DMS79 (cell line): ENCODE data around the gene TREX2.

Experiments used
- DNase-seq: peaks from one replicate; lab custom pipeline; 2025; lab: John Stamatoyannopoulos, UW

TREX2 gene

GRCh38 chrX:153475751-153476281, 30.0 kb upstream of the TREX2 start:
- no peak for DNase-seq

GRCh38 chrX:153475271-153475670, 29.4 kb upstream of the TREX2 start:
- DNase-seq, result no peak

DNA sequence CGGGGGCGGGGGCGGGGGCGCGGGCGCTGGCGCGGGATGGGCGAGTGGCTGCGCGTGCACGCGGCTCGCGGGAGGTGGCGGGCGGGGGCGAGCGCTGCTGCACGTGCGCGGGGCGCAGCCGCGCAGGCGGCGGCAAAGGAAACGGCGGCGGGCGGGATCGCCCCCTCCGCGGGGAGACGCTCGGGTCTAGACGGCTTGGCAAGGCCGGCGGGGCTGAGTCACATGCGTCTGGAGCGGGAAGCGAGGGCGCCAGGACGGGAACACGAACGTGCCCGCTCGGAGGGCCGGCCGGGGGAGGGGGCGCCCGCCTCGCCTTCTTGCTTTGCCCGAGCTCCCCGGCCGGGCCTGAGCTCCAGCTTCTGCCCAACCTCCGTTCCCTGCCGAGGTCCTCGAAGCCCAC, 28.9 kb upstream of the TREX2 start:
- DNase-seq, result no peak

- DNase-seq, result no peak
These were observed 28.4 kb upstream of the TREX2 start for GRCh38 chrX:153474266-153474665.

DNA sequence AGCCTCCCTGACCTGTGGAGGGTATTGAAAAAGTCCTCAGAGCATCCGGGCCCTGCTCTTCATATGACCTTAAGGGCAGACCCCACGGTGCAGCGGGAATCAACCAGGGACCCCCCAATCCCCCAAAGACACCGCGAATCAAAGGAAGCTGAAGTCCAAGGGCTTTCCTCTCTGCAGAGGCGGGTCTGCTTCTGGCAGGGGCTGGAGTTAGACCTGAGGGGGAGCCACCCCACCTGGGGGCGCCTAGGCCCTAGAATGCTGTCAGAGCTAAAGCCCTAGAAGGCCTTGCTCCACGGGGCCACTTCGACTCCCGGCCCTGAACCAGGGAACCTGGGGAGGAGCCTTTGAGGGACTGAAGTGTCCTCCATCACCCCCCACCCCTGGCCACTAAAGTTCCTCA, 27.3 kb upstream of the TREX2 start:
- no peak for DNase-seq

DNA sequence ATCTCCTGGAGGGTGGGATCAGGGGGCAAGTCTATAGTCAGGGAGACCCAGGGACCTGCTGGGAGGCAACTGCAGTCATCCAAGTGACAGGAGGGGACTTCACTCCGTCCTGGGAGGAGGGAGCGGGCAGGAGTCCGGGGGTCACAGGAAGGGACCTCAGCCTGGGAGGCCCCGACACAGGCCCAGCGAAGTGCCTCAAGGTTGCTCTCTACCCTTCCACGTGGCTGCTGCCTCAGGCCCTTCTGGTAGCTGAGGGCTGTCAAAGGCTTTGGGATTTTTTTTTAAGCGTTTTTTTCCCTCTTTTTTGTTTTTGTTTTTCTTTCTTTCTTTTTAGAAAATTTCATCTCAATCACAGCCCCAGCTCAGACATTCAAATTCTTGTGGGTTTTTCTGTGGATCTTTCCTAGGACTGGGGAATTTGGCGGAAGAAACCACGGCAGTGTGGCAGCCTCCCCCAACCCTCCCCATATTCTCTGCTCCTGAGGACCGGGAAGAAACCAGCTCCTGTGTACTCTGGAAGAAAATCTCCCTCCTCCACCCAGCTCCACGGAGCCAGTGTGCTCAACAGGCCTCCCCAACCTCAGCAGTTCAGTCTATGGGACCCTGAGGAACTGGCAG, 25.9 kb upstream of the TREX2 start:
- no peak for DNase-seq

- DNase-seq, result peak; percentile 66
These were observed 24.8 kb upstream of the TREX2 start, which contains the start of gene HAUS7 for GRCh38 chrX:153470411-153471363. HAUS7 (minus strand) TSS chrX:153470576; CDS start chrX:153470557, 19 bp downstream.

DNA sequence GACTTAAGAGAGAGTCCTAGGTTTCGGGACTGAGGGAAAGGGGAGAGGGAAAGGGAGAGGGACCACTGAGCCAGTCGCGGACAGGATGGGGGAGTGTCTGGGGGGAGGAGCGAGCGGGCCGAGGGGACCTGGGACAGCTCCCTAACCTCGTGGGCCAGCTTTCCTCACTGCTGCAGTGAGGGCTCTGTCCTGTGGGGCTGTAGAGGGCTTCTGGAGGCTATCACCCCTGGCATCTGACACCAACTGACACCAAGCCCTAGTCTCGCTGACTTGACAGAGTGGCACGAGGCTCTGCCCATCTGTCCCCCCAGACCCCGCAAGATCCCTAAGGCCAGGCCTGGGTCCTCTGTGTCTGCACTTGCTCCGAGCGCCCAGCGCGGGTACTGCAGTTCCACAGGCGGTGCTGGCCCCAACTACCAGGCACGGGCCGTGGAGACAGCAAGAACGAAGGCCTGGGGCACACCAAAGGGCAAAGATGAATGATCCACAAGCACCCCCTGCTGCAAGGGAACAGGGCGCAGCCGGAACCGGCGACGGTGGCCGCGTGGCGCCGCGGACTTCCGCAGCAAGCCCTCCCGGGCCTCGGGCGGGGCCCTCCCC, 24.1 kb upstream of the TREX2 start:
- no peak for DNase-seq

- no peak for DNase-seq
These were observed 22.2 kb upstream of the TREX2 start for GRCh38 chrX:153468008-153468580.

DNA sequence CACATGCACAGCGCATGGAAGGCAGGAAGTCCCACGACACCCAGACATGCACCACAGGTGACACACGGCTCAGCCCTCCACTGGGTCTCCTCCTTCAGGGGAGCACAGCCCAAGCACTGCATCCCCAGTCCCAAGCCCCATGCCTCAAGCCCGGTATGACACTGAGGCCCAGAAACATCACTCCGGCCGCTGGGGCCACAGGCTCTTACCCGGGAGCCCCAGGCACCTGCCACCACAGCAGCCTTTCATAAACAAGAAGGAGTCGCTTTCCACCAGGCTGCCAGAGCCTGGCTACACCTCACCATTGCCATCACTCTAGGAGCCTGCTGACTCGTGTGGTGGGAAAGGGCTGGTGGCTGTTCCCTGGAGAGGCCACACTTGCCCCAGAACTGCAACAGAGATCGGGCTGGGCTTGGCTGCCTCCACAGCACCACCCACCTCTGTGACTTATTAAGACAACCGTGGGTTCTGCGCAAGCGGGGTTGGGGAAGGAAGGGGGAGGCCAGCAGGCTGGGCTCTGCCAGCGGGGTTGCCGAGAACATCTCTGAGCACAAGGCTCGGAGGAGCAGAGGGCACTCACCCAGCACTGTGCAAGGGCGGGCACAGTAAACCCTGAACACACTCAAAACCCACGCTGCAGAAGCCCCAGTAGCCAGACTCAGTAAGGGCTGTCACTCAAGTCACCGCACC, 20.0 kb upstream of the TREX2 start:
- DNase-seq, result no peak

DNA sequence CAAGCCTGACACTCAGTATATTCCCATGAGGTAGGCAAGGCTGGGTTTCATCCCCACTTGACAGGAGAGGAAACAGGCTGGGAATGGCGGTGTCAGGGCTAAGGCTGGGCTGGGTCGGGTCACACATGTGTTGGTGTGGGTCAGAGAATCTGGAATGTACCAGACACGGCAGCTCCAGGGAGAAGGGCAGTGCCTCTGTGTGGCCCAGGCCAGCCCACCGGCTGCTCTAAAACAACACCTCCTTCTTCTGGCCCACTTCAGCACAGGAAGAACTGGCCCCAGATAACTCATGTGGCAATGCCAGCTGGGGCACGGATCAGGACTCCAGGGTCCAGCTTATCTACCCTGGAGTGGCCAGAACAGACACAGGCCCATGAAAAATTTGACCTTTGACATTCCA, 18.3 kb upstream of the TREX2 start:
- no peak for DNase-seq

GRCh38 chrX:153463556-153463955, 17.7 kb upstream of the TREX2 start:
- DNase-seq, result no peak

GRCh38 chrX:153463031-153463430, 17.2 kb upstream of the TREX2 start:
- DNase-seq, result no peak

DNA sequence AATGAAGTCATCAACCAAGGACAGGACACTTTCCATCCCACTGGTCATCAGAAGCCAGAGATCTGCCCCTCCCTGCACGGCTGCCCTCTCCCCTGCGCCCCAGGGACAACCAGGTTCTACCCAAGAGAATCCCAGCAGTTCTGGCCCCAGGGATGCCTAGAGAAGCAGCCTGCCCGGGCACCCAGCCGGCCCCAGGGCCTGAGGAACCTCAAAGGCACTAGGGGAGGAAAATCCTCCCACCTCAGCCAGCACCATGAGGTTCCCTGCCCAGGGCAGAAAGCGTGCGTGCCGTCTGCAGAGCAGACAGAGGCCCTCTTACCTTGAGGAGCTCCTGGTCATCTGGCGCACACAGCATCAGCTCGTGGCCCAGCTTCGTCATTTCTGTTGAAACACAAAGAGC, 16.4 kb upstream of the TREX2 start:
- DNase-seq, result no peak

DNA sequence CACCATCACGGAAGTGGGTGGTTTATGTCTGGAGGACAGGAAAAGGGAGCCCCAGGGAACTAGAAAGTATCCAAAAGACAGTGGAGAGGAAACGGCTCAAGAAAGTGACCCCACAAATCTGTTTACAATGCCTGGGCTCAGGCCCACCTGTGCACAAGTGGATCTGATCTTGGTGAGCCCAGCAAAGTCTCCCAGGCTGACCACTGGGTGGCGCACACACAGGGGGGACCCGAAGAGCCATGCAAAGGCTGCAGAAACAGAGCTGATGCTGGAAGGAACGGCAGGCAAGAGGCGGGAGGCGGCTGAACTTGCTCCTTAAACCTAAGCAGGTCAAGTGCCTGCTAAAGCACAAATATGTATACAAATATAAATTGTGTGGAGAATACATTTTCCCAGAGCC, 15.0 kb upstream of the TREX2 start:
- DNase-seq, result no peak

- no peak for DNase-seq
These were observed 14.1 kb upstream of the TREX2 start for GRCh38 chrX:153459986-153460385.

DNA sequence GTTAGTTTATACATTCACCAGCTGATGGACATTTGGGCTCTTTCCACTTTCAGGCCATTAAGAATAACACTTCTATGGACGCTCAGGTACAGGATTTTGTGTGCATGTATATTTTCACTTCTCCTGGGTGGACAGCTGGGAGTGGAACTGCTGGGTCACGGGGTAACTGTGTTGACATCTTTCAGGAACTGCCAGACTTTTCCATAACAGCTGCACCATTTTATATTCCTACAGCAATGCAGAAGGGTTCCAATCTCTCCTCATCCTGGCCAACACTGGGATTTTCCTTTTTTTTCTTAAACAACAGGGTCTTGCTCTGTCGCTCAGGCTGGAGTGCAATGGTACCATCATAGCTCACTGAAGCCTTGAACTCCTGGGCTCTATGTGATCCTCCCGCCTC, 12.6 kb upstream of the TREX2 start:
- no peak for DNase-seq

DNA sequence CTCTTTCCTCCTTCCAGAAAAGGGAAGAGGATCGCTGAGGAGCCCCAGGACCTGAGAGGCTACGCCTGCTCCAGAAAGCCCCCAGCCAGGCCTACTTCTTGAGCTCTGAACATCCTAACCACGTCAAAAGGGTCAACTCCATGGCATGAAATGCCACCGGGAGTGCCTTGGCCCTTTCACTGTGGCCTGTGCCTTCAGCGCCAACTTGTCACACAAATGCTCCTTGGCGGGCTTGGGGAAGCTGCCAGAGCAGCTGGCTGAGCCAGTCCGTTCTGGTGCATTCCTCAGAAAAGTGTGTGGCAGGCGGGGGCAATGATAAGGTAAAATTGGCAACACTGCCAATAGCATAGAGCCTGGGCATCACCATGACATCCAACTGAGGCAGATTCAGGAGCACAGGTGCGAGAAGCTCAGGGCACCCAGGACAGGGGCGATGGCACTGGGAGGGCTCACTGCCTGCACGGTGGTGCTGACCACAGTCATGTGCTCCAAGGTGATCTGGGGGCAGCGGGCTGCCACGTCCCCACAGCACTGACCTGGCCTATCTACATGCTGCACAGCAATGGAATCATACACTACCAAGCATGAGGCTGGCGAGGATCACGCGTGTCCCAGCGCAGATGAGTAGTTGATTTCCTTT, 12.1 kb upstream of the TREX2 start:
- DNase-seq, result no peak

DNA sequence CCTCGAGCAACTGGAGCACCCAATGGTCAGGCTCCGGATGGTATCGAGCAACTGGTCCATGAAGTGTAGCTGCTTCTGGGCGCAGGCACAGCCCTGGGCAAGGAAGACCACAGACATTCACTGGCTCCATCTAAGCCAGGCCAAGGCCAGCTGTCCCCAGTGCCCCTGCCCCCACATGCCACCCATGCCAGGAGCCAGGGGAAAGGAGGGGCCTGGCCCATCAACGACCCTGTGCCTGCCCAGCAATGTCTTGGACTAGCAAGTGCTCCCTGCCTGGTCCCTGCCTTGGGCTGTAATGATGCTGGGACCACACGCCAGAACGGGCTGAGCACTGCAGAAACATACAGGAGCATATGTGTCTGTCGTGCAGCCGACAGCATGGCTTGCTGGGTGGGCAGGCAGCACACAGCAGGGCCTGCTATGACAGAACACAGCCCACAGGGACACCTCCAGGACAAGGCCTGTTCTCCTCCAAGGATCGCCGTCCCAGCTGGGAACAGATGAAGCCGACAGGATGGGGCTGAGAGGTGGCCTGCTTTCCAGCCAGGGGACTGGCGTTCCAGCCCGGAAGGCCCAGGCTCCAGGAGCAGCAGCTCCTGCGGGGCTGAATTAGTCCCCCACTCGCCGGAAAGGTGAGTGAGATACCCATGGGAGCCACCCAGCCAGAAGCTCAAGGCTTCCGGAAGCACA, 11.4 kb upstream of the TREX2 start:
- DNase-seq, result no peak

- no peak for DNase-seq
These were observed 10.8 kb upstream of the TREX2 start for GRCh38 chrX:153456704-153457103.

DNA sequence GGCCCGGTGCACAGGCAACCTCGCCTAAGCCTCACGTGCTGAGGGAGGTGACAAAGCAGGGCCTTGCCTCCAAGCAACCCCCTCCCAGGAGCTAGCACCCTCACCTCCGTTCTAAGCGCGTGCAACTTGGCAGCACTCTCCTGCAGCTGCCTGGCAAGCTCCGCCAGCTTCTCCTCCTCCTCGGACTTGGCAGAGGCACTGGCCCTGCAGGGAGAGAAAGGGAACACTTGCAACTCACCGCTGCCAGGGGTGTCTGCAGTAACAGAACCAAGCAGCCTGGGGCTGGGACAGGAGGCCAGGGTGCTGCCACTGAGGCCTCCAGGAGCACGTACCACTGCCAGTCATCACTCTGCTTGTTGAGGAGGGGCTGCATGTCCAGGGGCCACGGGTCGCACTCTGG, 10.3 kb upstream of the TREX2 start:
- no peak for DNase-seq
